WI38 (cell line): ENCODE data around the gene STK33.

Experiments
- H3K4me3 ChIP-seq: 2 replicates; pipeline ENCODE4 v1.5.1; 2011; ENCODE audit warnings: low read depth, mild to moderate bottlenecking, control low read depth, low read length
- TF ChIP-seq, protein P1 (sequence below): IDR thresholded peaks from 2 replicates; pipeline ENCODE4 v1.5.1; 2012; ENCODE audit warnings: low read depth, mild to moderate bottlenecking, control low read depth, low read length

Gene STK33

DNA sequence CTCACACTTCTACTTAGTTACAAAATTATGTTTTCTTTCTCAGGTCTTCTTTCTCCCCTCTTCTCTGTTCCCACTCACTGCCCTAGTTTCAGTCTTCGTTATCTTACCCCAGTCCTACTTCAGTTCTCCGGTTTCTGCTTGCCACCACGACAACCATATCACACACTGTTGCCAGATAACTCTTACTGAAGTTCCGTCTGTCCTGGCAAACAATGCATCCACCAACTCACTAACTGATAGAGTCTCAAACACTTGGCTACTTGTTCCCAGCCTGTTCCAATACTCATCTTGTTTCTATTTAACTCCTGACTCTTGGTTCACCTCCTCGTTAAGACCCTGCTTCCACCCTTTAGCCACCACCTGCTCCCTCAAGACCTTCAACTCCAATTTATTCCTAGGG, 164.5 kb downstream of the STK33 start:
- TF ChIP-seq, protein P1, sequence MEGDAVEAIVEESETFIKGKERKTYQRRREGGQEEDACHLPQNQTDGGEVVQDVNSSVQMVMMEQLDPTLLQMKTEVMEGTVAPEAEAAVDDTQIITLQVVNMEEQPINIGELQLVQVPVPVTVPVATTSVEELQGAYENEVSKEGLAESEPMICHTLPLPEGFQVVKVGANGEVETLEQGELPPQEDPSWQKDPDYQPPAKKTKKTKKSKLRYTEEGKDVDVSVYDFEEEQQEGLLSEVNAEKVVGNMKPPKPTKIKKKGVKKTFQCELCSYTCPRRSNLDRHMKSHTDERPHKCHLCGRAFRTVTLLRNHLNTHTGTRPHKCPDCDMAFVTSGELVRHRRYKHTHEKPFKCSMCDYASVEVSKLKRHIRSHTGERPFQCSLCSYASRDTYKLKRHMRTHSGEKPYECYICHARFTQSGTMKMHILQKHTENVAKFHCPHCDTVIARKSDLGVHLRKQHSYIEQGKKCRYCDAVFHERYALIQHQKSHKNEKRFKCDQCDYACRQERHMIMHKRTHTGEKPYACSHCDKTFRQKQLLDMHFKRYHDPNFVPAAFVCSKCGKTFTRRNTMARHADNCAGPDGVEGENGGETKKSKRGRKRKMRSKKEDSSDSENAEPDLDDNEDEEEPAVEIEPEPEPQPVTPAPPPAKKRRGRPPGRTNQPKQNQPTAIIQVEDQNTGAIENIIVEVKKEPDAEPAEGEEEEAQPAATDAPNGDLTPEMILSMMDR = no peak
- no peak overlapping the region for H3K4me3 ChIP-seq

DNA sequence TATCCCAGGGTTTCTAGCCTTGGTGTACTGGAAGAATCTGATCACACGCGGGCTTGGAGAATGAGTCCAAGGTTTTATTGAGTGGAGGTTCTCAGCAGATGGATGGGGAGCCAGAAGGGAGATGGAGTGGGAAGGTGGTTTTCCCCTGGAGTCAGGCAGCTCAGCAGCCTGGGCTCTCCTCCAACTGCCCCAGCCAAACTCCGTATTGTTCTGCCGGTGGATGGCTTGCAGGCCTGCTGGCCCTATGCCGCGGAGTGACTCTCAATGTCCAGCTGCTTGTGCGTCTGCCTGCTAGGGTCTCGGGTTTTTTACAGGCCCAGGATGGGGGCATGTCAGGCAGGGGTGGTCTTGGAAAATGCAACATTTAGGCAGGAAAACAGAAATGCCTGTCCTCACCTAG, 168.0 kb downstream of the STK33 start:
- H3K4me3 ChIP-seq = no peak overlapping the region
- TF ChIP-seq, protein P1 = no peak

DNA sequence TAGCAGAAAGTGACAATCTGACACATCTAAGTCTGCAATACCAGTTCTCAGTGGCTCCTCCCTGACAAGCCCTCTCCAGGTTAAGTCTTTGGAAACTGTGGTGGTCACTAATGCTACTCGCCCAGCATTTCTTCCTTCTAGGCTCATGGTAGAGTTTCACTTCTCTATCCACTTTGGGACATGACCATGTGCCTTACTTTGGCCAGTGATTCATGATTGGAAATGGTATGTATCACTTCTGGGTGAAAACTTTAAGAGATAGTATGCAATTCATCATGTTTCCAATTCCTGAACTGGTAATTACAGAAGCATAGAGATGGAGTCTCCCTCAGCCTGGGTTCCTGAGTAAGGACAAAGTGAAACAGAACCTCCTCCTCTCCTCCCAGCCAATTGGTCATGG, 178.8 kb downstream of the STK33 start:
- TF ChIP-seq, protein P1 = no peak
- H3K4me3 ChIP-seq = no peak overlapping the region

DNA sequence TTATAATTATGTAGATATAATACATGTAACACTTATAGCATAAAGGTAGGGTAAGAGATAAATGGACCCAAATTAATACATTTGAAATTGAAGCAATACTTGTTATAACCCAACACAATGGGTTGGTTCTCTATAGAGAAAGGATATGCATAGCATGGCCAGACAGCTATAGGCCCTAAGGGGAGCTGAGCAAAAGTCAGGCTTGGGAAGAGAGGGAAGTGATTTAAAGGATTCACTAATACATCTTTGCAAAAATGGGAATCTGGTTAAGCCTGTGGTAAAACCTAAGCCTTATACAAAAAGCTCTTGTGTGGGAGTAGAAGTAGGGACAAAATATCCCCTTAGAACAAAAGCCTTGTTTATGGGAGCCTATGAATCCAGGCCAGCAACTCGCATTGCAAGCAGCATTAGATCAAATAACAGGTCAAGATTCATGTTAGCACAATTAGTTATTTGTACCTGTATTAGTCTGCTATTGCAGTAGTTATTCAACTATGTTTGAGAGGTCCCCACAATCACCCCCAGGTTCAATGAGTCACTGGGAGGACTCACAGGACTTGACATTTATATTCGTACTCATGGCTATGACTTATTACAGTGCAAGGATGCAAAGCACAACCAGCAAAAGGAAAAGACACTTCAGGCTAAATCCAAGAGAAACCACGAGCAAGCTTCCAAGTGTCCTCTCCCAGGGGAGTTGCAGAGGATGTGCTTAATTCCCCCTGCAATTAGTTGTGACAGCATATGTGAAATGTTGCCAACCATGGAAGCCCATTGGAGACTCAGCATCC, 185.7 kb downstream of the STK33 start:
- H3K4me3 ChIP-seq = no peak overlapping the region
- TF ChIP-seq, protein P1 = no peak

DNA sequence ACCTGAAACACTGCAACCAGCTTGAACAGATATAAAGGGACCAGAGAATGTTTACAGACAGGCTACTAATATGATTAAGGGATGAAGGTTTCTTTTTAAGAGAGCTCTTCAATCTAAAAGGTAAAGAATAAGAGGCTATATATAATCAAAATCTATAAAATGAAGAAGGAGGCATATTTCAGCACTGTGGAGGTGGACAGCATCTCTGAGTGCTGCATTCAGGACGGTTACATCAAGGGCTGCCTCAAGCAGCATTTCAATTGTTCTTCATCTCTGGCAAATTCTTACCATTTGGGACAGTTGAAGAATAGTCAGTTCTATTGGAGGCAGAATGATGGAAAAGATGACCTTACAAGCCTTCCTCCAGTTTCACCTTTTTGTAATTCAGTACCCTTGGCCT, 190.7 kb downstream of the STK33 start:
- TF ChIP-seq, protein P1 = no peak
- H3K4me3 ChIP-seq = no peak overlapping the region

DNA sequence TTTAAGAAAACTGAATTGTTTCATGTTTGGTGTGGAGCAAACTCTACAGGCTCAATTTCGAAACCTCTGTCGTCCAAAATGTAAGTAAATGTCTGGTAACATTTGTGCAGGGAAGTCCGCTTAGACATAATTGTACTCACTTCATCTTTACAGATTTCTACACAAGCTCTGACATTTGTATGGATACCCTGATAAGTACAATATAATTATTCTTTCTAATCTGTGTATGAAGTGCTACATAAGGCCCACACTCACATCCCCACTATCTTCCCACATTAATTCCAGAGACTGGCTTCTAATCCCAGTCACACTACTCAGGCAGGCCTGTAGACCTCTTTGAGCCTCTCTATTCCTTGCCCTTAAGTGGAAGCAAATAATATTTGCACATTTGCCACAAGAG, 201.1 kb downstream of the STK33 start:
- no peak overlapping the region for H3K4me3 ChIP-seq
- TF ChIP-seq, protein P1 = no peak

DNA sequence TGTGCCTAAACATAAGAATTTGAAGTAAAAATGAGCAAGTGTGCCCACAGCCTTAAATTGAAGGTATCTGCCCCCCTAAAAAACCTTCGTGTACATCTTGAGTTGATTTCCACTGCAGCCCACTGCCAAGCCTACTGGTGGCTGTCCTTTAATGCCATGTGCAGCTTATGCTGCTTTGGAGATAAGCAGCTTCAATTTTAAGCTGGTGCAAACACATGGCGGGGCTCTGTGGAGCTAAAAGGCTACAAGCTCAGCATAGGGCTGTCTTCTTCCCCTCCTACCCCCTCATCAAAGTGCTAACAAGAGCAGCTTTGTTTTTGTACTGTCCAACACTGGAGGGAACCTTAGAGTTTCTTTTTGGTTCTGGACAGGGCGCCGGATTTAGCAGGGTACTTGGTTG, 201.9 kb downstream of the STK33 start:
- TF ChIP-seq, protein P1 = no peak

More for the DNA sequence above, 201.9 kb downstream of the STK33 start:
- H3K4me3 ChIP-seq = no peak overlapping the region
